ENCODE results near the gene VKORC1L1.

The VKORC1L1 gene

DNA sequence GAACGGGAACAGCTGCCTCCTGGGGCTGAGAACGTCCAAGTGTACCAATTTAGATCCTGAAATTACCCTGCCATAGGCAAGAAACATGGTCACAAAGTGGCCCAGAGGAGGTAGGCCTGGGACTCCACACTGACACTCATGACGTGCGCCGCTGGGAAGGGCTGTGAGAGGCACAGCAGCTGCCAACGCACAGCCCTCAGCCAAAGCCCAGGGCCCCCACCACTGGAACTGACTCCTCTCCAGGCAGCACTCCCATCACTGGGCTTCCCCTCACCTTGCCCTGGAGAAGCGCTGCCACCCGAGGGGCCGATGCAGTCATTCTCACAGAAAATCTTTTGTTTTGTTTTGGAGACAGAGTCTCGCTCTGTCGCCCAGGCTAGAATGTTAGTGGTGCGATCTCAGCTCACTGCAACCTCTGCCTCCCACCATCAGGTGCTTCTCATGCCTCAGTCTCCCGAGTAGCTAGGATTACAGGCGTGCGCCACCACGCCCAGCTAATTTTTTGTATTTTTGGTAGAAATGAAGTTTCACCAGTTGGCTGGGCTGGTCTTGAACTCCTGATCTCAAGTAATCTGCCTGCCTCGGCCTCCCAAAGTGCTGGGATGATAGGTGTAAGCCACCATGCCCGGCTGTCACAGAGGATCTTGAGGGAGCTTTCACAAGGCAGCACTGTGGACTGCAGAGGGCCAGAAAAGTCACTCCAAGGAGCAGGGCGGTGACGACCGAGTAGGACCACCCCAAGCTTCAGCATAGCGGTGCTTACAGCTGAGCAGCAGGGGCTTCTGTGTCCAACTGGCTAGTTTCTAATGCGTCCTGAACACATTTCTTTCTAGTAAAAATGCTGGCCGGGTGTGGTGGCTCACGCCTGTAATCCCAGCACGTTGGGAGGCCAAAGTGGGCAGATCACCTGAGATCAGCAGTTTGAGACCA is 95.6 kb downstream of the VKORC1L1 start:
- Histone ChIP-seq H3K9ac (ENCODE audit: low read length) (no peak overlapping the region), H3K27me3 (replicated peaks; ENCODE audit: control insufficient read depth, insufficient read depth, low read length) (no peaks in the 10 kb centered on the region), H3K9me3 (ENCODE audit: control insufficient read depth, low read length) (no peaks in the 10 kb centered on the region), H3K4me1 (ENCODE audit: control insufficient read depth, insufficient read depth, low read length) (no peaks in the 10 kb centered on the region), H3K36me3 (ENCODE audit: control insufficient read depth, insufficient read depth, low read length, severe bottlenecking) (peaks cover 58% of the 10 kb centered on the region), H3K4me3 (ENCODE audit: low read length) (no peak overlapping the region)
- no peak for DNase-seq (ENCODE audit: low read depth)

DNA sequence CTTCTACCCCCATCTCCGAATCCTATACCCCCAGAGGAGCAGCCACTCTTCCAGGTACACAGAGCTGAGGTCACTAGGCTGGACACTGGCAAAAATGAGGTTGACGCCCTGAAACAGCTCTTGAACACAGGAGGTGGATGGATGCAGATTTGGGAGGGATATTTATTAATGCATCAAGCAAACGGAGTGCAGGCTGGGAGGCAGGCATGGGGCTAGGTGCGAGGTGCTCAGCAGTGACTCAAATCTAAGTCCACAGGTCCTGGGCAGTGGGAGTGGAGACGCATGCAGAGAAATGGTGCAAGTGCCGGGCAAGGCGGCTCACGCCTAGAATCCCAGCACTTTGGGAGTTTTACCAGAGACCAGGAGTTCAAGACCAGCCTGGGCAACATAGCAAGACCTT is 98.1 kb downstream of the VKORC1L1 start:
- H3K27me3 ChIP-seq (replicated peaks; ENCODE audit: control insufficient read depth, insufficient read depth, low read length) = no peaks in the 10 kb centered on the region
- no peaks in the 10 kb centered on the region for H3K9me3 ChIP-seq (ENCODE audit: control insufficient read depth, low read length)
- no peak overlapping the region for H3K9ac ChIP-seq (ENCODE audit: low read length)
- H3K4me1 ChIP-seq (ENCODE audit: control insufficient read depth, insufficient read depth, low read length) = no peaks in the 10 kb centered on the region
- DNase-seq (ENCODE audit: low read depth) = no peak
- peaks cover 57% of the 10 kb centered on the region for H3K36me3 ChIP-seq (ENCODE audit: control insufficient read depth, insufficient read depth, low read length, severe bottlenecking)
- H3K4me3 ChIP-seq (ENCODE audit: low read length) = no peak overlapping the region

DNA sequence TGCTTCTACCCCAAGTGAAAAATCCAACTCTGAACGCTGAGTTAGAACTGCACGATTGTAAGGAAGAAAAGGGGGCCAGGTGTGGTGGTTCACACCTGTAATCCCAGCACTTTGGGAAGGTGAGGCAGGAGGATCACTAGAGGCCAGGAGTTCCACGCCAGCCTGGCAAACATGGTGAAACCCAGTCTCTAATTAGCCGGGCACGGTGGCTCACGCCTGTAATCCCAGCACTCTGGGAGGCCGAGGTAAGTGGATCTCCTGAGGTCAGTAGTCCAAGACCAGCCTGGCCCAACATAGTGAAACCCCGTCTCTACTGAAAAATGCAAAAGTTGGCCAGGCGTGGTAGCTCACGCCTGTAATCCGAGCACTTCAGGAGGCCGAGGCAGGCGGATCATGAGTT is 100.1 kb downstream of the VKORC1L1 start:
- Histone ChIP-seq H3K9ac (ENCODE audit: low read length) (no peak overlapping the region), H3K9me3 (ENCODE audit: control insufficient read depth, low read length) (no peaks in the 10 kb centered on the region), H3K4me3 (ENCODE audit: low read length) (no peak overlapping the region), H3K4me1 (ENCODE audit: control insufficient read depth, insufficient read depth, low read length) (no peaks in the 10 kb centered on the region), H3K27me3 (replicated peaks; ENCODE audit: control insufficient read depth, insufficient read depth, low read length) (no peaks in the 10 kb centered on the region), H3K36me3 (ENCODE audit: control insufficient read depth, insufficient read depth, low read length, severe bottlenecking) (peaks cover 38% of the 10 kb centered on the region)
- DNase-seq (ENCODE audit: low read depth) = no peak

DNA sequence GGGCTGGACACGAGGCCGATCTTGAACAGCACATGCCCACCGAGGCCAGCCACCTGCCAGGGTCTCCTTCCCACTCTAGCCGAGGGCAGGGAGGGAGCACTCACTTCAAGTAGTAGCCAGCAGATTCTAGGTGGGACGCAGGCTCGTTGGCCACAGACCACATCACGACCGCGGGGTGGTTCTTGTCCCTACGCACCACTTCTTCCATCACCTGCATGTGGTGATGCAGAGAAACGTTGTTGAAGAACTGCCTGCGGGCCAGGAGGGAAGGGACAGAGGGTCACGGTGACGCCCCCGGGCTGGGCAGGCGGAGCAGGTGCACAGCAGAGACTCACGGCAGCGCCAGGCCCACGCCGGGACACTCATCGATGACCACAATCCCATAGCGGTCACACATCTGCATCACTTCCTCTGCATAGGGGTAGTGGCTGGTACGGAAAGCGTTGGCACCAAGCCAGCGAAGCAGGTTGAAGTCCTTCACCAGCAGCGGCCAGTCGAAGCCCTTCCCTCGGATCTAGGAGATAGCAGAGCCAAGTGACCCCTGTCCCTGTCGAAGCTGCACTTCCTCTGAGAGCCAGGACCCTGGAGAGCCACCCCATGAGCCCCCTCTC is 101.4 kb downstream of the VKORC1L1 start:
- Histone ChIP-seq H3K9ac (ENCODE audit: low read length) (no peak overlapping the region), H3K36me3 (ENCODE audit: control insufficient read depth, insufficient read depth, low read length, severe bottlenecking) (peaks cover 29% of the 10 kb centered on the region), H3K4me3 (ENCODE audit: low read length) (no peak overlapping the region), H3K4me1 (ENCODE audit: control insufficient read depth, insufficient read depth, low read length) (no peaks in the 10 kb centered on the region), H3K27me3 (replicated peaks; ENCODE audit: control insufficient read depth, insufficient read depth, low read length) (no peaks in the 10 kb centered on the region), H3K9me3 (ENCODE audit: control insufficient read depth, low read length) (no peaks in the 10 kb centered on the region)
- DNase-seq (ENCODE audit: low read depth) = no peak

DNA sequence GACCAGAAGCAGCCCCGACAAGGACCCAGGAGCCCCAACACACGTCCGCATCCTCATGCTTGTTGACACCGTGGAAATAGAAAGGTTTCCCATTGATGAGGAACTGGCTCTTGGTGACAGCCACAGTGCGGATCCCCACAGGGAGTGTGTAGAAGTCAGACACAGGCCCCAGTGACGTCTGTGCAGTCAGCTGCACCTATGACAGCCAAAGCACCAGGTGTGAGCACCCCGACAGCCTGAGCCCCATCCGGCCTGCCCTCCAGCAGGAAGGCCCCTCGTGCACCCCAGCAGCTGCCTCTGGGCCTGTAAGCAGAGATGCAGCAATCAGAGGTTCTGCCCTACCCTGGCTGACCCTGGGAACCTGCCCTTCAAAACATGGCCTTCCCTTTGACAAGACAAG is 102.0 kb downstream of the VKORC1L1 start:
- Histone ChIP-seq H3K4me1 (ENCODE audit: control insufficient read depth, insufficient read depth, low read length) (no peaks in the 10 kb centered on the region), H3K9me3 (ENCODE audit: control insufficient read depth, low read length) (no peaks in the 10 kb centered on the region), H3K9ac (ENCODE audit: low read length) (no peak overlapping the region), H3K27me3 (replicated peaks; ENCODE audit: control insufficient read depth, insufficient read depth, low read length) (no peaks in the 10 kb centered on the region), H3K4me3 (ENCODE audit: low read length) (no peak overlapping the region), H3K36me3 (ENCODE audit: control insufficient read depth, insufficient read depth, low read length, severe bottlenecking) (peaks cover 27% of the 10 kb centered on the region)
- no peak for DNase-seq (ENCODE audit: low read depth)

DNA sequence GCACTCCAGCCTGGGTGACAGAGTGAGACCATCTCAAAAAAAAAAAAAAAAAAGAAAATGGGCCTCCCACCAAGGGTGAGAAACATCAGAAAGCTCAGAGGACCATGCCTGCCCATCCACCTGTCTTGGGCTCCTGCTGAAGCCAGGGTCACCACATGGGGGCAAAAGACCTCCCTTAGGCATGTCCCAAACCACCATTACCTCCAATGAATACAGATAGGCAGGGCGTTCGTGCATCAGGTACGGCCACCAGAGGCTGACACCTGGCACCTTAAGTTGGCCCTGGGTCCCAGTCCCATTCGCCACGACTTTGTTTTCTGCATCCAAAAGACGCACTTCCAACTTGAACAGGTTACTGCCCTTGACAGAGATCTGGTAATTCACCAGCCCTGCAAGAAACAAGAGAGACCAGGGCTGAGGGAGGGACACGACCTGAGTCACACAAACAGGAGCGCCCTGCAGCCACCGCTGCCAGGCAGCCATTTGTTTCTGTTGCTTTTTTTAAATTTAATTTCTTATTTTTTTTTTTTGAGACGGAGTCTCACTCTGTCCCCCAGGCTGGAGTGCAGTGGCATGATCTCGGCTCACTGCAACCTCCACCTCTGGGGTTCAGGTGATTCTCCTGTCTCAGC is 103.1 kb downstream of the VKORC1L1 start:
- H3K9ac ChIP-seq (ENCODE audit: low read length) = no peak overlapping the region
- DNase-seq (ENCODE audit: low read depth) = no peak

DNA sequence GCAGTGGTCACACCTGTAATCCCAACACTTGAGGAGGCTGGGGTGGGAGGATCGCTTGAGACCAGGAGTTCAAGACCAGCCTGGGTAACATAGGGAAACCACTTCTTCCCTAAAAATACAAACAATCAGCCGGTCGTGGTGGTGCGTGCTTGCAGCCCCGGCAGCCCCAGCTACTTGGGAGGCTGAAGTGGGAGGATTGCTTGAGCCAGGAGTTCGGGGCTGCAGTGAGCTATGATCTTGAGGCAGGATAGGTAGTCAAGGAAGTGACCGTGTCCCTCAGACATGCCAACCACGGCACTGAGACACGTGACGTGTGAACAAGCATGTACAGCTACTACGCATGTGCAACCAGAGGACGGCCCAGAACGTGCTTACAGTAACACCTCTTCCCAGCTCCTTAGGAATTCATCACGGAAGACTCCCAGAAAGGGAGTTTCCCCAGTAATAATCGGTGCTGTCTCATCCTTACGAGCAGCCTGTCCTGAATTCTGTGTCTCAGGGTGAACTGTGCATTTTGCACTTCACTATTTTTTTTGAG is 103.9 kb downstream of the VKORC1L1 start:
- Histone ChIP-seq H3K27me3 (replicated peaks; ENCODE audit: control insufficient read depth, insufficient read depth, low read length) (no peaks in the 10 kb centered on the region), H3K4me1 (ENCODE audit: control insufficient read depth, insufficient read depth, low read length) (peaks cover 10% of the 10 kb centered on the region), H3K9me3 (ENCODE audit: control insufficient read depth, low read length) (no peaks in the 10 kb centered on the region), H3K9ac (ENCODE audit: low read length) (no peak overlapping the region), H3K36me3 (ENCODE audit: control insufficient read depth, insufficient read depth, low read length, severe bottlenecking) (peaks cover 17% of the 10 kb centered on the region), H3K4me3 (ENCODE audit: low read length) (no peak overlapping the region)
- DNase-seq (ENCODE audit: low read depth) = no peak

More for the DNA sequence above, 103.1 kb downstream of the VKORC1L1 start:
- H3K9me3 ChIP-seq (ENCODE audit: control insufficient read depth, low read length) = no peaks in the 10 kb centered on the region
- H3K4me3 ChIP-seq (ENCODE audit: low read length) = no peak overlapping the region
- H3K36me3 ChIP-seq (ENCODE audit: control insufficient read depth, insufficient read depth, low read length, severe bottlenecking) = peaks cover 20% of the 10 kb centered on the region
- H3K27me3 ChIP-seq (replicated peaks; ENCODE audit: control insufficient read depth, insufficient read depth, low read length) = no peaks in the 10 kb centered on the region
- H3K4me1 ChIP-seq (ENCODE audit: control insufficient read depth, insufficient read depth, low read length) = peaks cover 6% of the 10 kb centered on the region

DNA sequence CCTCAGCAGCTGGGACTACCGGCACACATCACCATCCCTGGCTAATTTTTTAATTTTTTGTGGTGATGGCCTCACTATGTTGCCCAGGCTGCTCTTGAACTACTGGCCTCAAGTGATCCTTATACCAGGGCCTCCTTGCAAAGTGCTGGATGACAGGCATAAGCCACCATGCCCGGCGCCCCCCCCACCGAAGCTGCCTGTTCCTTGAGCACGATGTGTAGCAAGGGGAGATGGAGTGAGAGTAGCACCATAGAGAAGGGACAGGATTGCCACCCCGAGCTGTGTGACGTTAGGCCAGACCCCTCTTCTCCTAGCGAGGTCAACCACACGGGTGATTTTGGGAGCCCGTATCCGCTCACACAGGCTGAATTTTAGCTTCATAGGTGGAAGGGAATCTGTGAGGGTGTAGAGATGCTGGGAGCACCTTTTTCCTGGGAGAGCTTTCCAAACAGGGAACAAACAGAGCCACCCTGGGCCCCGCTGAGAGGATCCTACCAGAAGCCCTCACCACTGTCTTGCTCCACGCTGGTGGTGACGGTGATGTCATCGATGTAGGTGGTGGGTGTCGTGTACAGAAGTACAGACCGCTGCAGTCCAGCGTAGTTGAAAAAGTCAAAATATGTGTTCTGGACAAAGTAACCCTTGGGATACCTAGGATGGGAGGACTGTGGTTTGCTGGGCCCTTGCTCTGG is 106.2 kb downstream of the VKORC1L1 start:
- Histone ChIP-seq H3K4me3 (ENCODE audit: low read length) (no peak overlapping the region), H3K4me1 (ENCODE audit: control insufficient read depth, insufficient read depth, low read length) (peaks cover 16% of the 10 kb centered on the region), H3K9me3 (ENCODE audit: control insufficient read depth, low read length) (no peaks in the 10 kb centered on the region), H3K9ac (ENCODE audit: low read length) (no peak overlapping the region), H3K27me3 (replicated peaks; ENCODE audit: control insufficient read depth, insufficient read depth, low read length) (no peaks in the 10 kb centered on the region), H3K36me3 (ENCODE audit: control insufficient read depth, insufficient read depth, low read length, severe bottlenecking) (peaks cover 5% of the 10 kb centered on the region)
- no peak for DNase-seq (ENCODE audit: low read depth)

DNA sequence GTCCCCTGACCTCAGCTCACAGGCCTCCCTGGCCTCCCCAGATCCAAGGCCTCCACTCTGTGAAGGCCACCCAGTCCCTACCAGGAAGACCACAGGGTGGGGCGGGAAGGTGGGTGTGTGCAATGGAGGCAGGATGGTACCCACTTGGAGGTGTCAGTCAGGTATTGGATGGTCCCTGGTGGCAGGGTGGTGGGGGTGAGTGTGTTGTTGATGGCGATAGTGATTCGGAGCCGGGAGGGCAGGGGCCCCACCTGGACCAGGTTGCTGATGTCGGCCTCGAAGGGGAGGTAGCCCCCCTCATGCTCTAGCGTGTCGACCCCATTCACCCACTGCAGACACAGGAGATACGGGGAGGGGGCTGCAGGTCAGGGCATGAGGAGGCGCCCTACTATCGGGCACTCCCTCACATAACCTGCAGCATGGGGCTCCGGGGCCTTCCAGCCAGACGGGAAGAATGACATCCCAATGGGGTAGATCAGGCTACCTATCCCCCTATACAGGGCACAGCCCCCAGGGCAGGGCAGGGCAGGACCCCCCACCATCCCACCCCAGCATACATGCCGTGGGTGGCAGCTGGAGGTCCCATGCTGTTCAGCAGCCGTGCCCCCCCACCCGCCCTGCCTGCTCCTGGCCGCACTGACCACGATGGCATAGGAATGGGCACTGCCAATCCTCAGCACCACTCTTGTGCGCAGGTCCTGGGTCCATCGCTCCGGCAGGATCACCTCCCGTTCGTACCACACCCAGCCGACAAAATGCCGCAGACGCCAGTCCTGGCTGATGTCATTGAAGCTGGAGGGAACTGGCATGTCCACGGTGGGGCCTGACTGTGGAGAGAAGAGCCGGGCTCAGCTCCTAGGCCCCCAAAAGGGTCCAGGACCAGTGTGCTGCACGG is 107.0 kb downstream of the VKORC1L1 start:
- no peaks in the 10 kb centered on the region for H3K9me3 ChIP-seq (ENCODE audit: control insufficient read depth, low read length)
- H3K4me1 ChIP-seq (ENCODE audit: control insufficient read depth, insufficient read depth, low read length) = peaks cover 16% of the 10 kb centered on the region
- H3K27me3 ChIP-seq (replicated peaks; ENCODE audit: control insufficient read depth, insufficient read depth, low read length) = no peaks in the 10 kb centered on the region
- no peak overlapping the region for H3K9ac ChIP-seq (ENCODE audit: low read length)
- no peak overlapping the region for H3K4me3 ChIP-seq (ENCODE audit: low read length)
- no peaks in the 10 kb centered on the region for H3K36me3 ChIP-seq (ENCODE audit: control insufficient read depth, insufficient read depth, low read length, severe bottlenecking)
- no peak for DNase-seq (ENCODE audit: low read depth)

DNA sequence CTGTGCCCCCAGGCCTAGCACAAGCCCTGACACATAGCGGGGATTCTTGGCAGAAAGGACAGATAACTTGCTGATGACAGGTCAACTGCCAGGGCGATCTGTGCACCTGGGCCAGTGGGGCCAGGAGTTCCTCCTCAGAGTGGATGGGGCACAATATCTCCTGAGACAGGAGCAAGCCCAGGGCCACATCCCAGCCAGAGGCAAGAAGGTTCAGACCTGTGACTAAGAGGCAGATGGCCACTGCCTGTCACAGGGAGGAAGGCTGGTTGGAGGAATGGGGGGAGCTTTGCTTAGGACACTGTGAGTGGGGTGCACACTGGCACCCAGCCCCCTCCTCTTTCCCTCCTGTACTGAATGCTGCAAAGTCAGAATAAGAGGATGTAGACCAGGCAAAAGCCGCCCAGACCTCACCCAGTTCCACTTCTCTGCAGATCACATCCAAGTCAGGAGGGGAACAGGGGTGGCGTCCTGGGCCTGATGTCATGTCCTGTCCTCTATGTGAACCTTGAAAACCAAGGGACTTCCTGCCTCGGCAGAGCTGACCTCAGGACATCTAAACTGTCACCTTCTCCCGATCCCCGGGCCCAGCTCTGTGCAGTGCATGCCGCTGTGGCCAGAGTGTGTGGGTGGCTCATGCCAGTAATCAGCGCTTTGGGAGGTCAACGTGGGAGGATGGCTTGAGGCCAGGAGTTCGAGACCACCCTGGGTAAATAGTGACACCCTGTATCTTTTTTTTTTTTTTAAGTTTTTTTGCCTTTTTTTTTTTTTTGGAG is 107.8 kb downstream of the VKORC1L1 start:
- peaks cover 16% of the 10 kb centered on the region for H3K4me1 ChIP-seq (ENCODE audit: control insufficient read depth, insufficient read depth, low read length)
- no peak for DNase-seq (ENCODE audit: low read depth)
- H3K27me3 ChIP-seq (replicated peaks; ENCODE audit: control insufficient read depth, insufficient read depth, low read length) = no peaks in the 10 kb centered on the region
- peak overlapping the region; percentile 13 for H3K9ac ChIP-seq (ENCODE audit: low read length)
- H3K9me3 ChIP-seq (ENCODE audit: control insufficient read depth, low read length) = no peaks in the 10 kb centered on the region
- peak overlapping the region; percentile 90 for H3K4me3 ChIP-seq (ENCODE audit: low read length)
- H3K36me3 ChIP-seq (ENCODE audit: control insufficient read depth, insufficient read depth, low read length, severe bottlenecking) = no peaks in the 10 kb centered on the region

Measured in adipocyte (in vitro differentiated cells).